ENCODE results near the gene SORT1.

GRCh38 chr1:109427171-109427467 is 29.4 kb upstream of the SORT1 start:
- TF ChIP-seq POLR2A (IDR thresholded peaks at IDR 0.05) (no peak), CTCF (IDR thresholded peaks at IDR 0.05) (no peak), POLR2AphosphoS5 (IDR thresholded peaks at IDR 0.05; ENCODE audit: insufficient read depth in 1 of 2, low read depth in 1 of 2) (no peak)
